Breast epithelium (tissue), 4 donors: ENCODE data around the gene ZBTB12. TPM values are rescaled to one million over a fixed set of nuclear protein-coding genes. Genes with fewer than 3 reads are reported as not detected.
"Not testable (repeated sequence)": the region's sequence is repeated elsewhere in the genome, so short reads cannot be mapped to it uniquely, and the experiment has no call there.

ENCODE experiments used
- DNase-seq, 2 donors: peaks; one replicate each; pipeline ENCODE4 v3.0.0-alpha.2; 2019; ENCODE audit warnings: low spot score in 2 of 2
- H3K27ac ChIP-seq, 2 donors: fragments of 200-600 bp; sonication (generic) in 1 of 2; one replicate each; pipeline ENCODE4 v1.5.1; 2016 to 2019; ENCODE audit warnings: mild to moderate bottlenecking in 1 of 2
- H3K27me3 ChIP-seq, 2 donors: fragments of 200-600 bp; sonication (generic) in 1 of 2; one replicate each; pipeline versions ENCODE4 v1.5.1 to v1.6.0; 2017 to 2019; ENCODE audit warnings: control low read depth in 1 of 2, mild to moderate bottlenecking in 1 of 2
- H3K36me3 ChIP-seq: fragments of 200-600 bp; one replicate; pipeline ENCODE4 v1.5.1; 2019
- H3K4me1 ChIP-seq, 2 donors: fragments of 200-600 bp; sonication (generic); one replicate each; pipeline ENCODE4 v1.5.1; 2016 to 2019; ENCODE audit warnings: control low read depth in 1 of 2
- H3K4me3 ChIP-seq, 3 donors: fragments of 200-600 bp; sonication (generic); 1 replicate in 2 of 3; 2 replicates in 1 of 3; pipeline ENCODE4 v1.5.1; 2016 to 2019; ENCODE audit warnings: mild to moderate bottlenecking in 3 of 3, moderate library complexity in 2 of 3
- H3K9me3 ChIP-seq, 2 donors: fragments of 200-600 bp; sonication (generic) in 1 of 2; one replicate each; pipeline ENCODE4 v1.5.1; 2016 to 2019; ENCODE audit warnings: control low read depth in 1 of 2
- POLR2A ChIP-seq: fragments of 450-650 bp; IDR thresholded peaks from one replicate; pipeline ENCODE4 v1.6.1; 2016; ENCODE audit warnings: antibody characterized with exemption, mild to moderate bottlenecking, moderate library complexity
- POLR2AphosphoS5 ChIP-seq, 3 donors: sonication (generic); formaldehyde crosslinking; IDR thresholded peaks; one replicate each; pipeline ENCODE4 v1.6.1; 2017; ENCODE audit warnings: antibody characterized with exemption in 3 of 3
- intact Hi-C: fragments of 100-400 bp; cut with DNase I; formaldehyde crosslinking; loops from one replicate; pipeline ENCODE4 v1.15.1; 2023; ENCODE audit warnings: low total_unique reads
- total RNA-seq, 3 donors: library from RNA; depleted of rRNA; stranded (reverse); fragments of >200 nt; gene quantifications; one replicate each; pipeline ENCODE4 v1.1.0, GENCODE V29; 2016
- TF ChIP-seq, protein P1 (sequence below), 3 donors: fragments of 450-650 bp; IDR thresholded peaks; one replicate each; pipeline ENCODE4 v1.5.1; 2016 to 2017; ENCODE audit warnings: antibody characterized with exemption in 3 of 3, mild to moderate bottlenecking in 3 of 3, moderate library complexity in 3 of 3

Gene ZBTB12
- total RNA-seq, 3 donors from 2014 or later = 0.64 to 3.3 (median 1.9) TPM

DNA sequence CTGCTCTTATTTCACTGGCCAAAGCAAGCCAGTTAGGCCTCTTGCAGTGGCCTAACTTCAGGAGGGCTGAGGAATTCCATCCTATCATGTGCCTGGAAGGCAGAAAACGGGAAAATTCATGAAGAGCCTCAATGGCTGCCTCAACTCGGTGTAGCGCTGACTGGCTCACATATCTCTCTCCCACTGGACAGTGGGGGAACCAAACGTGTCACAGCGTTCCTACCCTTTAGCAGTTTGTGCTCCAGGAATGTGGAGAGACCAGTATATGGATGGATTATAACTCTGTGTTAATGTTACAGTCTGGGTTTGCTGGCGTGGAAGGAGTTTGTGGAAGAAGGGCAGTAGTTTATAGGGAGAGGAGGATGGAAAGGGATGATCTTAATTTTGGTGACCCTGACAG is 13.9 kb upstream of the ZBTB12 start:
- TF ChIP-seq POLR2AphosphoS5 (IDR thresholded peaks at IDR 0.05) (no peak), POLR2A (no peak)
- TF ChIP-seq, protein P1, sequence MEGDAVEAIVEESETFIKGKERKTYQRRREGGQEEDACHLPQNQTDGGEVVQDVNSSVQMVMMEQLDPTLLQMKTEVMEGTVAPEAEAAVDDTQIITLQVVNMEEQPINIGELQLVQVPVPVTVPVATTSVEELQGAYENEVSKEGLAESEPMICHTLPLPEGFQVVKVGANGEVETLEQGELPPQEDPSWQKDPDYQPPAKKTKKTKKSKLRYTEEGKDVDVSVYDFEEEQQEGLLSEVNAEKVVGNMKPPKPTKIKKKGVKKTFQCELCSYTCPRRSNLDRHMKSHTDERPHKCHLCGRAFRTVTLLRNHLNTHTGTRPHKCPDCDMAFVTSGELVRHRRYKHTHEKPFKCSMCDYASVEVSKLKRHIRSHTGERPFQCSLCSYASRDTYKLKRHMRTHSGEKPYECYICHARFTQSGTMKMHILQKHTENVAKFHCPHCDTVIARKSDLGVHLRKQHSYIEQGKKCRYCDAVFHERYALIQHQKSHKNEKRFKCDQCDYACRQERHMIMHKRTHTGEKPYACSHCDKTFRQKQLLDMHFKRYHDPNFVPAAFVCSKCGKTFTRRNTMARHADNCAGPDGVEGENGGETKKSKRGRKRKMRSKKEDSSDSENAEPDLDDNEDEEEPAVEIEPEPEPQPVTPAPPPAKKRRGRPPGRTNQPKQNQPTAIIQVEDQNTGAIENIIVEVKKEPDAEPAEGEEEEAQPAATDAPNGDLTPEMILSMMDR (IDR thresholded peaks at IDR 0.05) = no peak

DNA sequence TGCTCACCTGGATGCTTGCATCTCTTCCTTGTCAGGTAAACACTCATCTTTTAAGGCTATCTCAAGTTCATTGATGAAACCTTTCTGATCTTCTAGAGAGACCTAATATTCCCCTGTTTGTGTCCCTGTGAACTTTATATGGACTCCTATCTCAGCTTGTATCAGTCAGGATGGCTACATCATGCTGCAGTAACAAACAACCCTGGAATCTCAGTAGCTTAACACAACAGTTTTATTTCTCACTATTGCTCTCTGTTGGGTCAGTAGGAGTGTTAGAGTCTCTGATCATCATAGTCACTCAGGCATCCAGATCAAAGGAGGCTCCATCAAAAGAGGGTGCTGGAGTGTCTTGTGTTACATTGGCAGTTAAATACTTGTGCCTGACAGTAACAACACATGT is 13.5 kb upstream of the ZBTB12 start:
- H3K27ac ChIP-seq = no peak overlapping the region

More for the DNA sequence above, 13.9 kb upstream of the ZBTB12 start:
- DNase-seq = no peak
- H3K36me3 ChIP-seq = no peaks in the 10 kb centered on the region
- H3K9me3 ChIP-seq = no peaks in the 10 kb centered on the region
- no peaks in the 10 kb centered on the region for H3K27me3 ChIP-seq
- no peak overlapping the region for H3K4me3 ChIP-seq
- intact Hi-C loops = no loop called here
- no peak overlapping the region for H3K27ac ChIP-seq
- H3K4me1 ChIP-seq = no peaks in the 10 kb centered on the region

DNA sequence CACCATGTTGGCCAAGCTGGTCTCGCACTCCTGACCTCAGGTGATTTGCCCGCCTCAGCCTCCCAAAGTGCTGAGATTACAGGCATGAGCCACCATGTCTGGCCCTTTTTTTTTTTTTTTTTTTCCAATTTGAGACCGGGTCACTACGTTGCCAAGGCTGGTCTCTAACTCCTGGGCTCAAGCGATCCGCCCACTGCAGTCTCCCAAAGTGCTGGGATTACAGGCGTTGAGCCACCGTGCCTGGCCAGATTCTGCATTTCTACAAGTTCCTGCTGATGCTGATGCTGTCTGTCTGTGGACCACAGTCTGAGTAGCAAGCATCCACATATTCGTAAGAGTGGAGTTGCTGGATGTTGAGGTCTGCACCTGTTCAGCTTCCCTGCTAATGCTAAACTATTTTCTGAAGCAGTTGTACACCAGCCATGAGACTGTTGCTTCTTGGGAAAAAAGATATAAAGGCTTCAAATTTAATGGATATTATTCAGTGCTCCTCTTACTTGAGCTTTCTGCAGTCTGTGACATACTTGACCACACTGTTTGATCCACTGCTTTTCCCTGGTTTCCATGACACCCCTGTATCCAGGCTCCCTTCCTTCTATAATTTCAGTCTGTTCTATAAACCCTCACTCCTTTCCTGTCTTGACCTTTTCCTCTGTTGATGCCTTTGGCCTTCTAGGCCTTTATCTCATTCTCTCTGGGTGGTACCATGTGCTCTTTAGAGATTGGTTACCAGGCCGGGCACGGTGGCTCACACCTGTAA is 10.1 kb upstream of the ZBTB12 start:
- intact Hi-C loops = no loop called here
- no peak overlapping the region for H3K27ac ChIP-seq

More for the DNA sequence above, 13.5 kb upstream of the ZBTB12 start:
- Histone ChIP-seq H3K9me3 (no peaks in the 10 kb centered on the region), H3K4me1 (no peaks in the 10 kb centered on the region), H3K4me3 (no peak overlapping the region), H3K36me3 (no peaks in the 10 kb centered on the region), H3K27me3 (no peaks in the 10 kb centered on the region)
- intact Hi-C loops = no loop called here
- TF ChIP-seq POLR2AphosphoS5 (IDR thresholded peaks at IDR 0.05) (no peak), POLR2A (no peak)
- TF ChIP-seq, protein P1 (IDR thresholded peaks at IDR 0.05) = no peak
- DNase-seq = no peak

DNA sequence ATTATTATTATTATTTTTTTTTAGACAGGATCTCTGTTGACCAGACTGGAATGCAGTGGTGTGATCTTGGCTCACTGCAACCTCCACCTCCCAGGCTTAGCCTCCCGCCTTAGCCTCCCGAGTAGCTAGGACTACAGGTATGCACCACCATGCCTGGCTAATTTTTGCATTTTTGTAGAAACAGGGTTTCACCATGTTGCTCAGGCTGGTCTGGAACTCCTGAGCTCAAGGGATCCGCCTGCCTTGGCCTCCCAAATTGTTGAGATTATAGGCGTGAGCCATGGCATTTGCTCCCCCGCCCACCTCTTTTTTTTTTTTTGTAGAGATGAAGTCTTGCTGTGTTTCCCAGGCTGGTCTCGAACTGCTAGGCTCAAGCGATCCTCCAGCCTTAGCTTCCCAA is 7.4 kb upstream of the ZBTB12 start:
- not testable (repeated sequence) for H3K27ac ChIP-seq, DNase-seq

More for the DNA sequence above, 10.1 kb upstream of the ZBTB12 start:
- DNase-seq = no peak
- Histone ChIP-seq H3K9me3 (no peaks in the 10 kb centered on the region), H3K4me3 (no peak overlapping the region), H3K27me3 (no peaks in the 10 kb centered on the region), H3K4me1 (no peaks in the 10 kb centered on the region), H3K36me3 (no peaks in the 10 kb centered on the region)
- TF ChIP-seq, protein P1 (IDR thresholded peaks at IDR 0.05) = no peak
- TF ChIP-seq POLR2A (no peak), POLR2AphosphoS5 (IDR thresholded peaks at IDR 0.05) (no peak)

DNA sequence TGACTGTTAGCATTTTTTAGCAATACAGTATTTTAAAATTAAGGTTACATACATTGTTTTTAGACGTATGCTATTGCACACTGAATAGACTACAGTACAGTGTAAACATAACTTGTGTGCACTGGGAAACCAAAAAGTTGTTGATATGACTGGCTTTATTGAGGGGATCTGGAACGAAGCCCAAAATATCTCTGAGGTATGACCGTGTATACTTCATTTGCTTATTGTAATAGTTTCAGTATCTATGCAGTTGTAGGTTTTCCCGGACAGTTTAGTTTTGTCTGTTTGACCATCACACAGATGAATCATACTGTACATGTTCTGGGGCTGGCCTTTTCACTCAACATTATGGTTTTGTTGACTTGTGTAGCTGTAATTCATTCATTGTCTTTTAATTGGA is 6.9 kb upstream of the ZBTB12 start:
- no peaks in the 10 kb centered on the region for H3K36me3 ChIP-seq
- H3K27ac ChIP-seq = no peak overlapping the region
- H3K27me3 ChIP-seq = no peaks in the 10 kb centered on the region
- no peak for TF ChIP-seq POLR2A
- TF ChIP-seq, protein P1 (IDR thresholded peaks at IDR 0.05) = no peak
- no peak for TF ChIP-seq POLR2AphosphoS5 (IDR thresholded peaks at IDR 0.05)
- no peaks in the 10 kb centered on the region for H3K9me3 ChIP-seq
- DNase-seq = no peak
- no peaks in the 10 kb centered on the region for H3K4me1 ChIP-seq
- no peak overlapping the region for H3K4me3 ChIP-seq
- intact Hi-C loops = no loop called here

More for the DNA sequence above, 7.4 kb upstream of the ZBTB12 start:
- intact Hi-C loops, H3K9me3 ChIP-seq, H3K4me1 ChIP-seq, H3K4me3 ChIP-seq, H3K27me3 ChIP-seq, H3K36me3 ChIP-seq: not testable (repeated sequence)

DNA sequence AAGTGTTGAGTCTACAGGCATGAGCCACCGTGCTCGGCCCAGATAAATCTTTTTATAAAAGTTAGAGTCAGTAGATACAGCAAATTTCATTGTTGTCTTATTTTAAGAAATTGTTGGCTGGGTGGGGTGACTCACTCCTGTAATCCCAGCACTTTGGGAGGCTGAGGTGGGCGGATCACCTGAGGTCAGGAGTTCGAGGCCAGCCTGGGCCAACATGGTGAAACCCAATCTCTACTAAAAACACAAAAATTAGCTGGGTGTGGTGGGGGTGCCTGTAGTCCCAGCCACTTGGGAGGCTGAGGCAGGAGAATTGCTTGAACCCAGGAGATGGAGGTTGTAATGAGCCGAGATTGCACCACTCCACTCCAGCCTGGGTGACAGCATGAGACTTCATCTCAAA is 6.4 kb upstream of the ZBTB12 start:
- intact Hi-C loops, DNase-seq, H3K27ac ChIP-seq: not testable (repeated sequence)

More for the DNA sequence above, 6.4 kb upstream of the ZBTB12 start:
- not testable (repeated sequence) for H3K9me3 ChIP-seq, H3K4me3 ChIP-seq, H3K27me3 ChIP-seq, H3K36me3 ChIP-seq, H3K4me1 ChIP-seq
